Activated CD4-positive, alpha-beta T cell treated with anti-CD3 and anti-CD28 coated beads, Interleukin-2, amount 50 U/mL, for 1 hour (primary cell): Measurements from ENCODE around the gene GATA2.

Source experiments
- DNase-seq: peaks from one replicate; pipeline ENCODE4 v3.0.0-alpha.2; 2020

The GATA2 gene

DNA sequence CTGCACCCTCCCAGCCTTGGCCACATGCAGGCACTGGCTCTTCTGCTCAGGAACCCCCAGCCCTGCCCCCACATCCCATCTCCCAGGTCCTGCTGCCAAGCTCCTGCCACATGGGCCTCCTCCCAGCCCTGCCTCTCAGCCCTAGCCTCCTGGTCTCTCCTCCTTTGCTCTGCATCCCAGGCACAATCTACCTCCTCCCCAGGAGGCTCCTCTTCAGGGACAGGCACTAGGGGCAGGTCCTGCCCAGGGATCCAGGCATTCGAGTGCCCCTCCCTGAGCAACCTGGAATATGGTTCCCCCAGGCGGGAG, 38.7 kb downstream of the GATA2 start:
- no peak for DNase-seq

- DNase-seq = no peak
These were observed 39.3 kb downstream of the GATA2 start for GRCh38 chr3:128453501-128454309.

DNA sequence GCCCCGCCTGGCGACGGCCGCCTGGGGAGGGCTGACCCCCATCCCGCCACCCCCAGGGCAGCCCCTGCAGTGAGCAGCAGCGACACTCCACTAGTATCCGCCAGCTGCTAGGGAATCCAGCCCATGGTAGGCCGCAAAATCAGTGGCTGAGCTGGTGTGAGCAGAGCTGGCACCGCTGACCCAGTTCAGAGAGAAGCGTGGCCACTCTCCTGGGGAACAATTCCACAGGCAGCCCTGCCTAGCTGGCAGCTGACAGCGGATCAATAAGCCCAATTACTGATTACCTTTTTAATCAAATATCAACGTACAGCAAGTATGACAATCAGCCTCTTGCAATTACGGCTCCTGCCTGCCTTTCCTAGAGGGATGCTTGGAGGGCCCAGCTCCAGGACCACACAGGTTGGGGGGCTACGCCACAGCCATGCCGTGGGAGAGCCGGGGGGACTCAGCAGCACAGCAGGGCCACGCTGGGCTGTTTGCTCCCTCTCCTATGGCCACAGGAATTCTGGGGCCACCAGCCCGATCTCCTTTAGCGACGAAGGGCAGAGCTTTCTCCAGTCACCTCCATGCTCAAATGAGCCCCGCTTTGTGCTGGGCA, 40.2 kb downstream of the GATA2 start:
- no peak for DNase-seq

DNA sequence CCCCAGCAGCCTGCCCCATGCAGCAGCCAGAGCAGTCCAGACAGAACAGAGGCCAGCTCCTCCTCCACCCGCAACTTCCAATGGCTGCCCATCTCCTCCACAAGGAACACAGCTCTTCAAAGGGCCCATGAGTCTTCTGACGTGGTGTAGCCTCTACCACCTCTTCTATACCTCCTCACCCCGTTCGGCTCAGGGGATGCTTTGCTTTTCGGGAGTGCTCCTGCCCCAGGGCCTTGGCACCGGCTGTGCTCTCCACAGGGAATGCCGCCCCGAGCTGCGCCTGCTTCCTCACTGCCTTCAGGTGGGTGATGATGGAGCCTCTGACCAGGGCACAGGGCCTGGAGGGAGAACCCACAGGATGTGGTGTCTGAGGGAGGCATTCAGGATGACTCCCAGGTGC, 40.9 kb downstream of the GATA2 start:
- DNase-seq = no peak

- no peak for DNase-seq
These were observed 43.8 kb downstream of the GATA2 start for GRCh38 chr3:128449111-128449638.

DNA sequence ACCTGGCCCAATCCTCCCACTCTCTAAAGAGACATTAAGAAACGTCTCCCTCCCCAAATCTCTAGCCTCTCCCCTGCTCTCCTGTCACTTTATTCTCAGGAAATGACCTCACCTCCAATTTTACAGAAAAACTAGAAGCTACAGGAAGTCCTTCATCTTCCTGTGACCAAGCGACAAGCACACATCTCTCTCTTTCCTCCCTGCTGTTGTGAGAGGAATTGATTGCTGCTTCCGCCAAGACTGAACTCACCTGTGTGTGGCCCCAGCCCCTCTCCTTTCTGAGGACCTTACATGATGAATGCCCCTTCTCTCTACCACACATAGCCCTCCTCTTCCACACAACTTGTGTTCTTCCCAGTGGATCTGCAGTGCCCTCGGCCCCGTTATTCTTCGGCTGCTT, 44.5 kb downstream of the GATA2 start:
- DNase-seq = no peak

GRCh38 chr3:128447561-128448013, 45.4 kb downstream of the GATA2 start:
- DNase-seq = no peak

GRCh38 chr3:128446821-128447220, 46.2 kb downstream of the GATA2 start:
- DNase-seq = no peak

- no peak for DNase-seq
These were observed 47.6 kb downstream of the GATA2 start for GRCh38 chr3:128445357-128445756.

GRCh38 chr3:128443771-128444170, 49.2 kb downstream of the GATA2 start:
- DNase-seq = no peak

DNA sequence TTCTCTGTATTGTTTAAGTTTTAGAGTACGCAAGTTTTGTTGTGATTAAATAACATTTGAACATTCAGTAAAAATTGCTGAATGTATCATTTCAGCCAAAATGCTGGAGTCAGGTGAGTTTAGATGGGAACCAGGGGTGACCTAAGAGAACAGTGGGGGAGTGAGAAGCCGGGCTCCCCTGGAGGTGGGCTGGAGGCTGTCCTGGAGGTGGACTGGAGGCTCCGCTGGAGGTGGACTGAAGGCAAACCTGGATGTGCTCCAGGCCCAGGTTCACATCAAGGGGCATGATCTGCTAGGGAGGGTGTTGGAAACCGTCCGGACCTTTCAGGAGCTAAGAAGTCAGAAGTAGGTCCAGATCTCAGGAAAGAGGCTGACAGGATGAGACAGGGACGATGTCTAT, 50.1 kb downstream of the GATA2 start:
- DNase-seq = no peak

DNA sequence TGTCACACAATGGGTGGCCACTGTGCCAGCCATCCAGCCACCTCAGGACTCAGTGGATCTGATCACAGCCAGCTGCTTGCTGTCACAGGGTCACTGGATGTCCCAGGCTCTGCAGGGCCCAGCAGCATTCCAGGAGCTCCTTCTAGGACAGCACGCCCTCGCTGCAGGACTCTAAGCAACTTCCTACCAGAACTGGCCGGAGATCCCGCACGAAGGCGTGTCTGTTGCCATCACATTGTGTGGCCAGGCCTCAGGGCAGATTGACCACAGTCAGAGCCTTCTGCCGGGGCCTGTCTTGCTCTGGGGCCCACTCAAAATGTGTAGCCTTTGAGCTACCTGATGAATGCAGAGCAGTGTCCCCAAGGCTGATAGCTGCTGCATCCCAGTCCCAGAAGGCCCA, 50.9 kb downstream of the GATA2 start:
- no peak for DNase-seq

- no peak for DNase-seq
These were observed 53.8 kb downstream of the GATA2 start for GRCh38 chr3:128439226-128439625.

DNA sequence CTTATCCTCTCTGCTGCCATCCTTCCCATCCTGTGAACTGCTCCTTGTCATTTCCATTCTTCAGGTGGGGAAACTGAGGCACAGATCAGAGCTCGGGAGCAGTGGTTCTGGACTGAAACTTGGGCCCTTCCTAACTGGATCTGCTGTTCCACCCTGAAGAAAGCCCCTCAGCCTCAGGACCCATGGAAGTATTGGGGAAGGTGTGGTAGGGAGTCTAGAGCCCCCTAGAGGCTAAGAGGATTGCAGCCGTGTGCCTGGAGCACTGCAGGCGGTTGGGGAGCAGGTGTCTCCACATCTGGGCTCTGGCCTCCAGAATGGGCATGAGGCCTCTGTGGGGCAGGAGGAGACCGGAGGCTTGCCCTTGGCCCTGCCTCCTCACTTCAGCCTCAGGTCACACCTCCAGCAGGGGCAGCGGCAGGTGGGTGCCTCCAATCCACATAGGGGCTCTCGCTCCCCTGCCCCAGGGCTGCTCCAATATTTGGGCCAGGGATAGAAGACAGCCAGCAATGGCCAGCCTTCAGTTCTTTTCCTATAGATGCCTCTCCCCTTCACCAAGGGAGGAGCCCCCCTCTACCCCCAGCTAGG, 54.4 kb downstream of the GATA2 start:
- DNase-seq = no peak

- no peak for DNase-seq
These were observed 56.8 kb downstream of the GATA2 start for GRCh38 chr3:128436214-128436613.

- no peak for DNase-seq
These were observed 57.4 kb downstream of the GATA2 start for GRCh38 chr3:128435561-128435960.

DNA sequence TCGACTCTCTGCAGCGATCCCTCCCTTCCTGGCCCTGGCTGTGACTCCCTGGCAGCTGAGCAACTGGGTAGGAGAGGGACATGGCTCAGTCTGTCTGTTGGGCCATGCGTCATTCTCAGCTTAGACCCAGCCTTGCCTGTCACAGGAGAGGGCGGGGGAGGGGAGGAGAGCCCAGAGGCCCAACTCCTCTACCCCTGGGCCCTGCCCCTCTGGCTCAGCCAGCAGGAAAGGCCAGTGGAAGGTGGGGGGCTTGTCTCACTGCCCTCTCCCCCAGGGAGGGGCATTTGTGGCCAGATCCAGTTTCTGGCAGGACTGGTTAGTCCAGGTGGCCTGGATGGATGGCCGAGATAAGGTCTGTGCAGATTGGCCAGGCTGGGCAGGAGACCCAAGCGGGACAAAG, 57.9 kb downstream of the GATA2 start:
- no peak for DNase-seq

DNA sequence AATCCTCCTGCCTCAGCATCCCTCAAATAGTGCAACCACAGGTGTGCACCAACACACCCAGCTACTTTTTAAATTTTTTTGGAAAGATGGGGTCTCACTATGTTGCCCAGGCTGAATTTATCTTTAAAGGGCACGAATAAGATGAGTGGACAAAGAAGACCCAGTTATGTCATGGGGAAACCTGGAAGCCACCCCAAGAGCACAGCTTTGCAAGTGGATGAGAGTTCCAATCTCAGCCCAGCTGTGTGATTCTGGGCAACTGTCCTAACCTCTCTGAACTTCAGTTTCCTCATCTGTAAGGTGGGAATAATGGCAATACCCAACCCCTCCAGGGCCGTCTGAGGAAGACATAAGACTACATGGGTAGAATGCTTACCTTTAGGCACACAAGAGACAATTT, 58.5 kb downstream of the GATA2 start:
- DNase-seq = no peak

GRCh38 chr3:128433837-128434165, 59.2 kb downstream of the GATA2 start:
- DNase-seq = no peak

- no peak for DNase-seq
These were observed 59.8 kb downstream of the GATA2 start for GRCh38 chr3:128432971-128433836.

DNA sequence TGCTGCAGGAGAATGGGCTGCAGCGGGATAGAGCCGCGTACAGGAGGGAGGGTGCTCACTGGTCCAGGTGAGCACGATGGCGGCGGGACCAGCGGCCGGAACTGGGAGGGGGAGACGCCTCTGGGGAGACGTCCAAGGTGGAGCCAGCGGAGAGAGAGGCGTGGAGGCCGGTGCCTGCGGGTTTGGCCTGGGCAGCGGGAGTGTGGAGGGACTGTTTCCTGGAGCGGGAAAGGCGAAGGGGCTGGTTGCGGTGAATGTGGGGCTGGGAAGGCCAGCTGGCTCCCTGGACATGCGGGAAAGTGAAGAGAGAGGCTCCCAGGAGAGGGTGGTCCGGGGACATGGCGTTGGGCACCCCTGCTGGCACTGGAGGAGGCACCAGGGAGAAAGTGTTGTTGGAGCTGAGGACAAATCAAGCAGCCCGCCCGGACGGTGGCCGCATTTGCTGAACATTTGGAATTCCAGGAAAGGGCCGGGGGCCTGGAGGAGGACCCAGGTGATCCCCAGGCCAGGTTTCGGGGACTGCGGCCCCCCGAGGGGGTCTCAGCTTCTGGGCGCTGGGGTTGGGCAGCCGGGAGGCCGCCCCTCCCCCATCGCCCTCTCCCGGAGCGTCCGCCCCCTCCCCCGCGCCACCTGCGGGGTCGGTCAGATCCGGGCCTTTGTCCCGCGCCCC, 60.6 kb downstream of the GATA2 start:
- DNase-seq = no peak

DNA sequence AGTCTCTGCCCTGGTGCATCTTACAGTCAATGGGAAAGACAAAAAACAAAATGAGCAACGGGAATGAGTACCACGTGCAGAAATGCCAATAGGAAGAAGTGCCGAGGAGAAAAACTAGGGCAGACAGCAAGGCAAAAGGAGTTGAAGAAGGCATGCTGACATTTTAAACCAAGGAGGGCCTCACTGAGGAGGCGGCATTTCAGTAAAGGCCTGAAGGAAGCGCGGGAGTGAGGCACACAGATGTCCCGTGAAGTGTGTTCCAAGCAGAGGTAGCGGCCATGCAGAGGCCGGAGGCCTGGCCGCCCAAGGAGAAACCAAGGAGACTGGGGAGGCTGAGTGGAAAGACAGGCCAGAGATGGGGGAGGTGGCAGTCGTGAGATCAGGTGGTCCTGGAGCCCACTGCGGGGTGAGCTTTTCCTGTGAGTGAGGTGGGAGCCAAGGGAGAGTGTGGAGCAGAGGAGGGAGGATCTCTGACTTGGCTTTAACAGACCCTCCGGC, 61.1 kb downstream of the GATA2 start:
- DNase-seq = no peak

DNA sequence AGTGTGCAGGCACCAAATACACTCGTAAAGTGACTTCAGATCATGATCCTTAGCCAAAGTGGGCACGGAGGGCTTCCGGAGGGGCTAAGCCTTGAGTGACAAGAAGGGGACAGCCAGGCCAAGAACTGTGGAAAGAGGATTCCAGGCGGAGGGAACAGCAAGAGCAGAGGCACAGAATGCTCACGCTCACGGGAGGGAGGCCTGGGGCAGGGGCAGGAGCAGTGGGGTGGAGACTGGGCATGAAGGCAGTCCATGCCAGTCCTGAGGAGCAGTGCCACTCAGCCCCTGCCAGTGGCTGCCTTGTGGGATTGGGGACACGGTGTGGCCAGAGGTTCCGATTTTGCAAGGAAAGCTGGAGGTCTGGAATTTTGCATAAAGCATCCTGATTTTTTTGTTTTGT, 62.3 kb downstream of the GATA2 start:
- no peak for DNase-seq
